Vagina (tissue), 2 donors: ENCODE results near the gene ADAMTSL1. TPM values are rescaled to one million over a fixed set of nuclear protein-coding genes. Genes with fewer than 3 reads are reported as not detected.

Source experiments
- DNase-seq, 2 donors: peaks; one replicate each; pipeline ENCODE4 v3.0.0-alpha.2; 2017; ENCODE audit errors: extremely low spot score in 2 of 2
- H3K27ac ChIP-seq: fragments of 200-600 bp; sonication (generic); one replicate; pipeline ENCODE4 v1.5.1; 2019
- H3K27me3 ChIP-seq: fragments of 200-600 bp; sonication (generic); one replicate; pipeline ENCODE4 v1.5.1; 2019
- H3K36me3 ChIP-seq, 2 donors: fragments of 200-600 bp; sonication (generic); one replicate each; pipeline ENCODE4 v1.5.1; 2017 to 2019
- H3K4me1 ChIP-seq: fragments of 200-600 bp; sonication (generic); one replicate; pipeline ENCODE4 v1.5.1; 2019
- H3K4me3 ChIP-seq, 2 donors: fragments of 200-600 bp; sonication (generic); 1 replicate in 1 of 2; 2 replicates in 1 of 2; pipeline ENCODE4 v1.5.1; 2016 to 2019
- H3K9me3 ChIP-seq: fragments of 200-600 bp; sonication (generic); one replicate; pipeline ENCODE4 v1.5.1; 2019
- POLR2A ChIP-seq, 2 donors: fragments of 450-650 bp; IDR thresholded peaks; one replicate each; pipeline ENCODE4 v1.6.1; 2017; ENCODE audit warnings: antibody characterized with exemption in 2 of 2, mild to moderate bottlenecking in 2 of 2, moderate library complexity in 2 of 2
- POLR2AphosphoS5 ChIP-seq, 2 donors: sonication (generic); formaldehyde crosslinking; IDR thresholded peaks; one replicate each; pipeline ENCODE4 v1.9.0; 2017; ENCODE audit warnings: antibody characterized with exemption in 2 of 2, mild to moderate bottlenecking in 2 of 2, low read depth in 1 of 2; ENCODE audit not compliant: insufficient read depth in 1 of 2
- intact Hi-C: fragments of 100-400 bp; cut with DNase I; formaldehyde crosslinking; loops from one replicate; pipeline ENCODE4 v1.15.1; 2023
- total RNA-seq: library from RNA; depleted of rRNA; stranded (reverse); fragments of >200 nt; gene quantifications from one replicate; pipeline ENCODE4 v1.2.3, GENCODE V29; 2016
- TF ChIP-seq, protein P1 (sequence below), 3 experiments: fragments of 450-650 bp in 2 of 3; fragments of 200-600 bp in 1 of 3; sonication (generic) in 1 of 3; IDR thresholded peaks; one replicate each; pipeline ENCODE4 v1.5.1; 2017 to 2019; ENCODE audit warnings: antibody characterized with exemption in 3 of 3, mild to moderate bottlenecking in 2 of 3, moderate library complexity in 2 of 3

Gene ADAMTSL1, protein sequence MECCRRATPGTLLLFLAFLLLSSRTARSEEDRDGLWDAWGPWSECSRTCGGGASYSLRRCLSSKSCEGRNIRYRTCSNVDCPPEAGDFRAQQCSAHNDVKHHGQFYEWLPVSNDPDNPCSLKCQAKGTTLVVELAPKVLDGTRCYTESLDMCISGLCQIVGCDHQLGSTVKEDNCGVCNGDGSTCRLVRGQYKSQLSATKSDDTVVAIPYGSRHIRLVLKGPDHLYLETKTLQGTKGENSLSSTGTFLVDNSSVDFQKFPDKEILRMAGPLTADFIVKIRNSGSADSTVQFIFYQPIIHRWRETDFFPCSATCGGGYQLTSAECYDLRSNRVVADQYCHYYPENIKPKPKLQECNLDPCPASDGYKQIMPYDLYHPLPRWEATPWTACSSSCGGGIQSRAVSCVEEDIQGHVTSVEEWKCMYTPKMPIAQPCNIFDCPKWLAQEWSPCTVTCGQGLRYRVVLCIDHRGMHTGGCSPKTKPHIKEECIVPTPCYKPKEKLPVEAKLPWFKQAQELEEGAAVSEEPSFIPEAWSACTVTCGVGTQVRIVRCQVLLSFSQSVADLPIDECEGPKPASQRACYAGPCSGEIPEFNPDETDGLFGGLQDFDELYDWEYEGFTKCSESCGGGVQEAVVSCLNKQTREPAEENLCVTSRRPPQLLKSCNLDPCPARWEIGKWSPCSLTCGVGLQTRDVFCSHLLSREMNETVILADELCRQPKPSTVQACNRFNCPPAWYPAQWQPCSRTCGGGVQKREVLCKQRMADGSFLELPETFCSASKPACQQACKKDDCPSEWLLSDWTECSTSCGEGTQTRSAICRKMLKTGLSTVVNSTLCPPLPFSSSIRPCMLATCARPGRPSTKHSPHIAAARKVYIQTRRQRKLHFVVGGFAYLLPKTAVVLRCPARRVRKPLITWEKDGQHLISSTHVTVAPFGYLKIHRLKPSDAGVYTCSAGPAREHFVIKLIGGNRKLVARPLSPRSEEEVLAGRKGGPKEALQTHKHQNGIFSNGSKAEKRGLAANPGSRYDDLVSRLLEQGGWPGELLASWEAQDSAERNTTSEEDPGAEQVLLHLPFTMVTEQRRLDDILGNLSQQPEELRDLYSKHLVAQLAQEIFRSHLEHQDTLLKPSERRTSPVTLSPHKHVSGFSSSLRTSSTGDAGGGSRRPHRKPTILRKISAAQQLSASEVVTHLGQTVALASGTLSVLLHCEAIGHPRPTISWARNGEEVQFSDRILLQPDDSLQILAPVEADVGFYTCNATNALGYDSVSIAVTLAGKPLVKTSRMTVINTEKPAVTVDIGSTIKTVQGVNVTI (N-terminal part only)
- 8.1 TPM for total RNA-seq

DNA sequence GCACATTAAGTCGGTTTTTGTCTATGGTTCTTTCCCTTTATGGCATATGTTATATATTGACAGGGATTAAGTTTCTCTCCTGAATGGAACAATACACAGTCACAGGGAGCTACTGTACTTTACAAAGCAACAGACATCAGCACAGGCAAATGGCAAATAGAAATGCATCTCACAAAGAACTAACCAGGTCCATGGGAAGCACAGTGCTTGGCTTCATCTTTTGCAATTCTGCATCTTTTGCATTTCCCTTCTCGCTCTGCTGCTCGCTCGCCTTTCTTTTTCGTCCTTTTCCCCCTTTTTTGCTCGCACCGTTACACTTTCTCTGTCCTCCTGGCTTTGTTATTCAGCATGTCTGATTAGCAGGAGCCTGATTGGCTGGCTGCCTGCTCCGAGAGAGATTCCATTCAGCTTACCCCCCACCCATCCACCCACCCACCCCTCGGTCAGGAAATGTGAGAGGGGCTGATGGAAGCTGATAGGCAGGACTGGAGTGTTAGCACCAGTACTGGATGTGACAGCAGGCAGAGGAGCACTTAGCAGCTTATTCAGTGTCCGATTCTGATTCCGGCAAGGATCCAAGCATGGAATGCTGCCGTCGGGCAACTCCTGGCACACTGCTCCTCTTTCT, at the start of gene ADAMTSL1:
ADAMTSL1 (plus strand) TSS at position 502 of the 628 bp plus-strand sequence; CDS start at position 582, 80 bp downstream.
- intact Hi-C loops: no loop called here

DNA sequence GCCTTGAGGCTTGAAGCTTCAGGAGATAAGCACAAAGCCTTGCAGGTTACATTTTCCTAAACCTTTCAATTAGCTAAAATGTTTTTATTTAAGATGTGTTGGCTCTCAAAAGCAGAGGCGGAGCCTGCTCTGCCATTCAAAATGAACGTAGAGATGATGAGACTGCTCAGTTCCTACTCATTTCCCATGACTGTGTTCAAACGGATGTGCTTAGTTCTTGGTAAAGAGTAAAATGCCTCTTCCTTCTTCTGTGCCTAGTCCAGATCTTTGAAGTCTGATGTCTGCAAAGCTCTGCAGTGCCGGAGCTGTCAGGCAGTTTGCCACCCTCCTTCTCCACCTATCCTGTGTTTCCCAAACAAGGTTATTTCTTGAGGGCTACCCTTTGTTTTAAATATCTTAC, 46.3 kb upstream of the ADAMTSL1 start:
- intact Hi-C loops: no loop called here
- no peaks in the 10 kb centered on the region for H3K27me3 ChIP-seq
- H3K36me3 ChIP-seq: no peaks in the 10 kb centered on the region
- no peaks in the 10 kb centered on the region for H3K9me3 ChIP-seq
- no peaks in the 10 kb centered on the region for H3K4me1 ChIP-seq
- TF ChIP-seq POLR2AphosphoS5 (IDR thresholded peaks at IDR 0.05; ENCODE audit: insufficient read depth in 1 of 2, low read depth in 1 of 2) (no peak), POLR2A (IDR thresholded peaks at IDR 0.05) (no peak)
- TF ChIP-seq, protein P1, sequence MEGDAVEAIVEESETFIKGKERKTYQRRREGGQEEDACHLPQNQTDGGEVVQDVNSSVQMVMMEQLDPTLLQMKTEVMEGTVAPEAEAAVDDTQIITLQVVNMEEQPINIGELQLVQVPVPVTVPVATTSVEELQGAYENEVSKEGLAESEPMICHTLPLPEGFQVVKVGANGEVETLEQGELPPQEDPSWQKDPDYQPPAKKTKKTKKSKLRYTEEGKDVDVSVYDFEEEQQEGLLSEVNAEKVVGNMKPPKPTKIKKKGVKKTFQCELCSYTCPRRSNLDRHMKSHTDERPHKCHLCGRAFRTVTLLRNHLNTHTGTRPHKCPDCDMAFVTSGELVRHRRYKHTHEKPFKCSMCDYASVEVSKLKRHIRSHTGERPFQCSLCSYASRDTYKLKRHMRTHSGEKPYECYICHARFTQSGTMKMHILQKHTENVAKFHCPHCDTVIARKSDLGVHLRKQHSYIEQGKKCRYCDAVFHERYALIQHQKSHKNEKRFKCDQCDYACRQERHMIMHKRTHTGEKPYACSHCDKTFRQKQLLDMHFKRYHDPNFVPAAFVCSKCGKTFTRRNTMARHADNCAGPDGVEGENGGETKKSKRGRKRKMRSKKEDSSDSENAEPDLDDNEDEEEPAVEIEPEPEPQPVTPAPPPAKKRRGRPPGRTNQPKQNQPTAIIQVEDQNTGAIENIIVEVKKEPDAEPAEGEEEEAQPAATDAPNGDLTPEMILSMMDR (IDR thresholded peaks at IDR 0.05): no peak
- DNase-seq: no peak
- no peak overlapping the region for H3K27ac ChIP-seq
- H3K4me3 ChIP-seq: no peak overlapping the region

More for the DNA sequence above, at the start of gene ADAMTSL1:
- peak within 1 kb of the TSS; percentile 34 to 45 for H3K4me3 ChIP-seq
- peak within 1 kb of the TSS; percentile 59 for H3K27ac ChIP-seq
- TF ChIP-seq POLR2A (IDR thresholded peaks at IDR 0.05) (no peak), POLR2AphosphoS5 (IDR thresholded peaks at IDR 0.05; ENCODE audit: insufficient read depth in 1 of 2, low read depth in 1 of 2) (no peak)
- TF ChIP-seq, protein P1 (IDR thresholded peaks at IDR 0.05): no peak
- H3K9me3 ChIP-seq: no peaks in the 10 kb centered on the region
- no peaks in the 10 kb centered on the region for H3K27me3 ChIP-seq
- H3K36me3 ChIP-seq: no peaks in the 10 kb centered on the region
- H3K4me1 ChIP-seq: peaks cover 18% of the 10 kb centered on the region
- DNase-seq: no peak

DNA sequence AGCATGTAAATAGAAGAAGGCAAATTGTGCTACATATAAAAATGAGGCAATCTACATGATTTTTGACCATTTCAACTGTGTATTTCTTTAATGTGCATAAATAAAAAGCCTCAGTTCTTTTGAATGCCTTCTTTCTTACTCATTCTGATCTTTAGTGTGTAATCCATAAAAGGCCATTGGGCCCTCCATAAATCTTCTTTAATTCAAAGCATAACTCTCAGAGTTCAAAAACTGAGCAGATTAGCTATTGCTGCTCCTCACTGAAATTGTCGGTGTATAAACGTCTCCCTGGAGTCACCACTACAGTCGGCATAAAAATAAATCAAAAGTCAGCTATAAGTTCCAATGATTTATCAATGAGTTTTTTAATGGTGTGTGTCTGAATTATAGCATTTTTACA, 45.3 kb upstream of the ADAMTSL1 start:
- Histone ChIP-seq H3K4me1 (no peaks in the 10 kb centered on the region), H3K4me3 (no peak overlapping the region), H3K36me3 (no peaks in the 10 kb centered on the region), H3K27me3 (no peaks in the 10 kb centered on the region), H3K27ac (no peak overlapping the region), H3K9me3 (no peaks in the 10 kb centered on the region)
- intact Hi-C loops: no loop called here
- TF ChIP-seq POLR2AphosphoS5 (IDR thresholded peaks at IDR 0.05; ENCODE audit: insufficient read depth in 1 of 2, low read depth in 1 of 2): no peak
- no peak for TF ChIP-seq POLR2A (IDR thresholded peaks at IDR 0.05)
- TF ChIP-seq, protein P1 (IDR thresholded peaks at IDR 0.05): no peak
- no peak for DNase-seq

DNA sequence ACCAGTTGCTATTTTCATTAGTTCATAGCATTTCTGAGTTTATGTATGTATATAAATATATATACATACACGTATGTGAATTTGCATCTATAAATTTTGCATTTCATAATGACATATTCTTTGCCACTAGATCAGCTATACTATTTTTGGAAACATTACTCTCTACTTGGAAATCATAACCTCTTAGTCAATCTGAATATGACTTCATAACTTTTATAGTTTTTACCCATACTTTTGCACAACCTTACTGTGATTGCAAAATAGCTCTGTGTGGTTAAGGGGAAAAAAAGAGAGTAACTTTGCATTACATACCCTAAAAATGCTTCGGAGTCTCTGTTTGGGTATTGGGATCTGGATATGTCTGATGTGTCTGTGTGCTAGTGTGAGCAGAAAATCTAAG, 44.9 kb upstream of the ADAMTSL1 start:
- H3K36me3 ChIP-seq: no peaks in the 10 kb centered on the region
- H3K4me3 ChIP-seq: no peak overlapping the region
- H3K27me3 ChIP-seq: no peaks in the 10 kb centered on the region
- DNase-seq: no peak
- no peaks in the 10 kb centered on the region for H3K4me1 ChIP-seq
- intact Hi-C loops: no loop called here
- no peak for TF ChIP-seq POLR2A (IDR thresholded peaks at IDR 0.05)
- TF ChIP-seq POLR2AphosphoS5 (IDR thresholded peaks at IDR 0.05; ENCODE audit: insufficient read depth in 1 of 2, low read depth in 1 of 2): no peak
- TF ChIP-seq, protein P1 (IDR thresholded peaks at IDR 0.05): no peak
- no peaks in the 10 kb centered on the region for H3K9me3 ChIP-seq
- H3K27ac ChIP-seq: no peak overlapping the region
